Measurements from ENCODE around the gene KLK14.

Gene KLK14

DNA sequence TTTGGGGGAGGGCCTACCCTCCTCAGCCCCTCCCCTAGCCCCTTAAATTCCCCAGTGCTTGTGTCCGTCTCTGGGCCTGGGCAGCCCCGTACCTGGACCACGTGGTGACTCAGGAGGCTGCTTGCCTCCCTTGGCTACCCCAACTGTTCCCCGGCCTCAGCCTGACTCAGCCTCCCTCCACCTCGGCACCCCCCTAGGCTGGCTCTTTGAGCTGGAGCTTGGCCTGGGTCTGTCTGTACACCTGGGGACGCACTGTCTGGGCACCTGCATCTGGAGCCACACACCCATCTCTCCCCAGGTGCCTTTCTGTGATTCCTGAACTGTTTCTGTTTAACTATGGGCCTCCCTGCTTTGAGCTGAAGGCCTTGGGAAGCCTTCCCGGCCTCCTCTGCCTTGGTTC lies 1.8 kb upstream of the KLK14 start:
- no peak for DNase-seq (ENCODE audit: low read depth)

DNA sequence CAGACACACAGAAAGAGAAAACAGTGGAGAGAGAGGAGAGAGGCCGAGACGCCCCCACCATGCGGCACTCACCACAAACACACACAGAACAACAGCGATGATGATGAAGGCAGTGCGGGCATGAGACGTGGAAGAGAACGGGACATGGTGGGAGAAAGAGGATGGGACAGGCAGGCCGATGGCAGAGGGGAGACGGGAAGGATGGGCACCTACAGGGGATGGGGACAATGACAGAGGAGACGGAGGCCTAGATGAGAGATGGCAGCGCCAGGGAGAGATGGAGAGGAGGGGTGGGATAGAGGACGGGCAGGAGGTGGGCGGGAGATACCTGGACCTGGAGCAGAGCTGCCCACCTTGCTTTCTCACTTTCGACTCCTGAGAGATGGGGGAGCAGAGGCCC lies 1.1 kb upstream of the KLK14 start:
- no peak for DNase-seq (ENCODE audit: low read depth)

DNA sequence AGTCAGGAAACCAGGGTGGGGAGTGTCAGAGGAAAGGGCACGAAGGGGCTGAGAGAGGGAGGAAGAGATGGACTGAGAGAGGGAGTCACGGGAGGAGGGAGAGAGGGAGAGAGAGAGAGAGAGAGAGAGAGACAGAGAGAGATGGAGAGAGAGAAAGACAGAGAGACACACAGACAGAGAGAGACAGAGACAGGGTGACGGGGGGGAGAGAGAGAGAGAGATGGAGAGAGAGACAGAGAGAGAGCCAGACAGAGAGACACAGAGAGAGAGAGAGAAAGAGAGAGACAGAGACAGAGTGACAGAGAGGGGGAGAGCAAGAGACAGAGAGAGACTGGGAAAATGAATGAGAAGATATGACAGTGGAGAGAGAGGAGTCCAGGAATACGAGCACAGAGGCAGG lies 494 bp upstream of the KLK14 start:
- DNase-seq (ENCODE audit: low read depth): no peak

DNA sequence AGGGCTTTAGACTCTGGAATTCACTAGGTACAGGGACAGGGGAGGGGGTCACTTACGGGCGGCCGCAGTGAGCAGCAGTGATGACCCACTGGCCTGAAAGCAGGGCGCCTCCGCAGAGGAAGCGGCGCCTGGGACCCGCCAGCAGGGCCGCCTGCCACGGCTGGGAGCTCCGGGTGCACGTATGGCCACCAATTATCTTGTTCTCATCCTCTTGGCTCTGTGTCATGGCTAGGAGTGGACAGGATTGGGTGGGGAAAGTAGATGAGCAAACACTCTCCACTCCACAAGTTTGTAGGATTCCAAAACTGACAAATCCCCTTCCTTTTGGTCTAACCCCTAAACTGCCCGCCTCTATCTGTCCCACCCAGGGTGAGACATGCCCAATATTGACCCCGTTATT lies 1.2 kb downstream of the KLK14 start:
- DNase-seq (ENCODE audit: low read depth): no peak

DNA sequence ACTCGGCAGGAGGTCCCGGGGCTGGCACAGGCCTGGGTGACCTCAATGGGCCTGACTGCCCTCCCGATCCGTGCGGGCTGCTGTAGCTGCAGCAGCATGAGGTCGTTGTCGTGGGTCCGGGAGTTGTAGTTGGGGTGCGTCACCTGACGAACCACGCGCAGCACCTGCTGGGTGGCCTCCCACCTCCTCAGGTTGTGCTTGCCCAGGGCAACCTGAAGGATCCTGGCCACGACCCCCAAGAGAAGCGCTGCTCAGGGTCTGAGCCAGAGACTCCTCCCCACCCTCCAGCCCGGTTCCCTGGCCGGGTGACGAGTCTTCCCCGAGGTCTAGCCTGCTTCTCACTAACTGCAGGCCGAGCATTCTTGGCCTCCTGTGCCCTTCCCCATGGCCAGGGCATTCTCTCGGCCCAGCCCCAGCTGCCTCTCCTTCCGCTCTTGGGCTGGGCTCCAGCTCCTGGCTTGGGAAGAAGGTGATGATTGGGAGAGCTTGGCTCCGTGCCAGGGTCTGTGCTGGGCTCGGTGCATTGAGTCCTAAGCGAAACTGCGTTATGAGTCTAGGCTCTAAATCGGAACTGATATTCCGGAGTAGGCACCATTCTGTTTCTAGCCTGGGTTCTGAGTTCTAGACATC lies 3.1 kb downstream of the KLK14 start:
- DNase-seq (ENCODE audit: low read depth): no peak

DNA sequence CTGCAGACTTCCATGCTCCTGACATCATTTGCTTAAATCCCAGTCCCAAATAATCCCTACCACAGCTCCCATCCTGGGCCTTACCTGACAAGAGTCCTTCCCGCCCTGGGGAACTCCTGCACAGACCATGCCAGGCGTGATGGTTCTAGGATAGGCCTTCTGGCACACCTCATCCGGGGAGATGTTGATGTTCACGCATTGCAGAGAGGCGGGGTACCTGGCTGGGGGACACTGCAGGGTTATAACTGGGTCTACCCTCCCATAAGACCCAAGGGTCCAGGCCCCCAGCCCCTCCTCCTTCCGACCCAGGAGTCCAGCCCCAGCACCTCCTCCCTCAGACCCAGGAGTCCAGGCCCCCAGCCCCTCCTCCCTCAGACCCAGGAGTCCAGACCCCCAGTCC lies 4.0 kb downstream of the KLK14 start:
- DNase-seq (ENCODE audit: low read depth): no peak

DNA sequence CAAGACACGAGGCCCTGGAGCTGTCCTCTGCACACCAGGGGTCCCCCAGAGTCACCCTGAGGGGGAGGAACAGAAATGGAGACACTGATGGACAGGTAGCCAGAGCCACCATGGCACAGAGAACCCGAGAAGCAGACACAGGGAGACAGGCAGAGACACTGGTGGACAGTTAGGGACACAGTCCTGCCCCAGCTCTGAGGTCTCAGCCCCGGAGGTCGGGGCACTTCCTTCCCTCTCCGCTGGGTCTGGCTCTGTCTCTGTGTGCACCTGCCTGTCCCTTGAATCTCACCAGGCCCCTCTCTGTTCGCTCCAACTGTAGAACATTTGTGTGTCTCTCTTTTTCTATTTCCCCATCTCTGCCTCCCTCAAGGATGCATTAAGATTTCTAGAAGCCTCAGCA lies 4.6 kb downstream of the KLK14 start:
- DNase-seq (ENCODE audit: low read depth): no peak

DNA sequence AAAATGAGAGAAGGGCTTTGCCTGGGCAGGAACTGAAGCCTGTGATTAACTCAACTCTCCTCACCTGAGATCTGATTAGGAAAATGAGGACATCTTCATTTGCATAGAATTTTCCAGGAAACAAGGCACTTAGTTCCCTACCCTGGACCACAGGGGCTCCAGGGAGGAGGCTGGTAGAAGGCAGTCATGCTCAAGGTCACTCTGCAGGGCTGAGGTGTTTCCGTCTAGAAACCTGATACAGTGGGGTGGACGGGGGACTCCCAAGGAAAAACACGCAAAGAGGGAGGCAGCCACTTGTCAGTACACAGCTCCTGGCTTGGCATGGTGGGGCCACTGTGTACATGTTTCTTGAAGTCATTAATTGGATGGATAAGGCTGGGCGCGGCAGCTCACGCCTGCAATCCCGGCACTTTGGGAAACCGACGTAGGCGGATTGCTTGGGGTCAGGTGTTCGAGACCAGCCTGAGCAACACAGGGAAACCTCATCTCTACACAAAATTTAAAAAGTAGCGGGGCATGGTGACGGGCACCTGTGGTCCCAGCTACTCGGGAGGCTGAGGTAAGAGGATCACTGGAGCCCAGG lies 6.0 kb downstream of the KLK14 start:
- no peak for DNase-seq (ENCODE audit: low read depth)

DNA sequence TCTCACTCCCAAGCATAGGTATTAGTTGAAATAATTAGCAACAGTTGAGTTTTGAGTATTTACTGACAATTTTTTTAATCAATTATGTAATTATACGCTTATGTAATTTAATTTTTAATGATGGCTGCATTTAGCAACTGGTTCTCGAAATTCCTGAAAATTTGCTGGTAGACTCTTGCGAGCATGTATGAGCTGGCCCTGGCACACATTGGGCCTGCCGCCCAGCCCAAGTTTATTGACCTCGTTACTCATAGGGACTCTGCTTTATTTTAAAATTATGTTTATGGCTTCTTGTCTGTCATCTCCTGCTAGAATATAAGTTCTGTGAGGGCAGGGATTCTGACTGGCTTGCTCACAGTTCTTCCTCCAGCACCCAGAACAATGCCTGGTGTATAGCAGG lies 6.7 kb downstream of the KLK14 start:
- DNase-seq (ENCODE audit: low read depth): no peak

DNA sequence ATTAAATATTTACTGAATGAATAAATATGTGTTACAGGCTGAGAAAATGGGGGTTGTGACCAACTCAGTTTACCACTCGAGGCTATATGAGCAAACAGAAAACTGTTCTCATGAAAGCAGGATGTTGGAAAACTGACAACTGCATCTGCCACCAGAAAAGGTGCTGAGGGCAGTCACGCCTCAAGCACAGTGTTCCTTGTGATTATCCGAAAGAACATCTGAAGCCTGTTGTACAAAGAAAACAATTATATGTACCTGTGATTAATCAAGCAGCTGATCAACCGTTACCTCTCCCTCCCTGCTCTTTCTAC lies 11.6 kb downstream of the KLK14 start:
- no peak for DNase-seq (ENCODE audit: low read depth)

DNA sequence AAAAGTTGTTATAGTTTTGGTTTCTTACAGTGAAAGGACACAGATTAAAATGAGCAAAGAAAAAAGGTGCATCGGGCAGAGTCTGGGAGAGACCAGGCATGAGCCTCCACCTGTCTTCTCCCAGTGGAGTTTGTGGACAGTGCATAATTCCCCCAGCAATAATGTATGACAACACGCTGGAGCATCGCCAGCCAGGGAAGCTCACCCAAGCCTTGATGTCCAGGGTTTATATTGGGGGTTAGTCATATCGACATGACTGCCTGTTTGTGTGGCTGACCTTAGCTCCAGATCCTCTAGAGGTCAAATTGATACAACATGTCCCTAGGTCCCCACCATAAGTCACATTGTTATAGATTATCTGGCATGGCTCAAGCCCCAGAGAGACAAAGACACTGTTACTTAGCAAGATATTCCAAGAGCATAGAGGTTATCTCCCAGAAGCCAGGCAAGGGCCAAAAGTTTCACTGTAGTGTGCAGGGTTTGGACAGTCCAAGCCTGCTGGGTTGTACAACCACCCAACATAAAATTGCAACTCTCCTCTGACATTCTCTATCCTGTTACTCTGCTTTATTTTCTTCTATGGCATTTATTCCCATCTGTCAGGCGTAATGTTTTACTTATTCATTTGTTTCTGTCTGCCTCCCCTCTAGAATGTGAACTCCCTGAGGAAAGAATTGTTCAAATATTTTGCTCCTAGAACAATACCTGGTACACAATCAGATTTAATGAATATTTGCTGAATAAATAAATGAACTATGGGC lies 12.2 kb downstream of the KLK14 start:
- no peak for DNase-seq (ENCODE audit: low read depth)

DNA sequence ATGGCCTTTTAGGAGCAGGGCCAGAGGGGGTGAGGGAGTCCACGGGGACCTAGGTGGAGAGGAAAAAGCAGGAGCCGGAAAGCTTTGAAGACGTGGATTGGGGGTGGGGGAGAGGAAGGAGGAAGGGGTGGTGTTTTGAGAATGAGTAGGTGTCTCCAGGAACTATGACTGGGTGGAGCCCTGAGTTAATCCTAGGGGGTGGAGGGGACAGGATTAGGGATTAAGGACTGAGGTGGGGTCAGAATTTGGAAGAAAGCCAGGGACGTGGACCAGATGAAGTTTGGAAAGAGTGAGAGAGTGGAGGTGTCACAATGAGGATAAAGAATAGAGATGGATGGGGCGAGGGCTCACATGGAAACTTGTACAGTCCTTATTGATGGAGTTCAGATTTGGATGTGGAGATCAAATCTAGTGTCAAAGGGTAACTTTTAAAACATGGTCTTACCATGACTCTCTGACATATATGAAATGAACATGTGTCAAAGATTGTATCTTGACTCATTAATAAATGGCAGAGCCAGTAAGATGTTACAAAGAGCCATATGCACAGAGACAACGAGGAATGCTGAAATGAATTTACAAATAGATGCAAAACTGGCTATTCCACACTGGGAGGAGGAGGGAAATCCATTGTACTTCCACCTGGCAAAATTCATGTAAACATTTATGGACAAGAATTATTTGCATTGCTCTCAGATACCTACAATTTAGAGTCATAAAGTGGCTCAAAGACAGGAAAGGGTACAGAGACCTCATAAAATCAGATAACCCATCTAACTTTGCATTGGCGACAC lies 16.1 kb downstream of the KLK14 start:
- DNase-seq (ENCODE audit: low read depth): no peak

DNA sequence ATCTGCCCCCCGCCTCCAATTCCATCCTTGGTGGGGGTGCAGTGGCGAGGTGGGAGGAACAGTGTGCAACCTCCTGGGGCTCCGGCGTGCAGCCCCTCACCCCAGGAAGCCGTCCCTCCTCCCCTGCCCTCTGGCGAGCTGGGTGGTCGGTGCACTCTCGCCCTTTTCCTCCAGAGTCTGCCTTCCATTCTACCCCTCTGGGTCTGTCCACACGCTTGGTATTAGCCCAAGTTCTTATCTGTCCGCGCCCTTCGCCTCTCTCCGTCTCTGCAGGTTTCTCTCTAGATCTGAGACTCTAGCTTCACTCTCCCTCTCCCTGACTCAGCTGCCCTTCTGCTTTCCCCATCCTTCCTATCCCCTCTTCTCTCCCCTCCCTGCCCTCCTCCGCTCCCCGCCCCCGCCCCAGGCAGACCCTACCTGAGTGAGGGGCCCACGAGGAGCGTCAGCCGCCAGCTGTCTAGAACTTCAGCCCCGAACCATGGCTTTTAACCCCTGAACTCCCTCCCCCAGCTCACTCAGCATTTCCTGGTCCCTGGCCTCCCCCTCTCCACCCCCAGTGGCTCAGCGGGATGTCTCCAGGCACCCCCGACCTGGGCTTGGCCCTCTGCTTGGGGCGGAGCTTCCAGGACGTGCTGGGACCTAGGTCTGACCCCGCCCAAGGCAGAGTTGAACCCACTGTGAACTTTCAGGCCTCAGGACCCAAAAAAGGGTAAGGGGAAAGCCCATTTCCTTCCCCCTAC lies 17.3 kb downstream of the KLK14 start:
- DNase-seq (ENCODE audit: low read depth): no peak

DNA sequence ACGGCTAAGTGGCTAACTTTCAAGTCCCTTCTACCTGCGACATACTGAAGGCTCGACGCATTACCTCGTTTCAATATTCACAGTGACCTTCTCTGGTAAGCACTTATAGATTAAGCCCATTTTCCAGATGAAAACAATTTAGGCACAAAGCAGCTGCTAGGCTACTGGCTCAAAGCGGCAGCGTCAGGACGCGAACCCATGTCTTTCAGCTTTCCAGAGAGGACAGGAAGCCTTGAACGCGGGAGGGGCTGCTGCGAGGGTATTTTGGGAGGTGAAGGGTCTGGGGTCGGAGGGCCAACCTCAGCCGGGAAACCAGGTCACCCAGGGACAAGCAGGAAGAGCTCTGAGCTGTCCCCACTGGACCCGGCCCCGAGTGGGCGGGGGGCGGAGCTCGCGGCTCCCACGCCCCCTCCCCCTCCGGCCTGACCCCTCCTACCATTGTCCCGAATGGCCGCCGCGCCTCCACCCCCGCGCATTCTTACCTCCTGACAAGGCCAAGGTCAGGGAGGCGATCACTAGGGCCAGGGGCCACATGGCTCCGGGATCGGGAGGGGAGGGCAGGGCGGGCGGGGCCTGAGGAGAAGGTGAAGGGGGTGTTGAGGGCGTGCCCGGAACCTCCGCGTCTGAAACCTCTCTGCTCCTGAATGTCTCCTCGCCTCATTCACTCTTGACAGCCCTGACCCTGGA lies 18.0 kb downstream of the KLK14 start, which contains the start of gene KLK13:
KLK13 (minus strand) TSS at position 559 of the 687 bp plus-strand sequence; CDS start at position 534, 25 bp downstream.
- DNase-seq (ENCODE audit: low read depth): no peak

DNA sequence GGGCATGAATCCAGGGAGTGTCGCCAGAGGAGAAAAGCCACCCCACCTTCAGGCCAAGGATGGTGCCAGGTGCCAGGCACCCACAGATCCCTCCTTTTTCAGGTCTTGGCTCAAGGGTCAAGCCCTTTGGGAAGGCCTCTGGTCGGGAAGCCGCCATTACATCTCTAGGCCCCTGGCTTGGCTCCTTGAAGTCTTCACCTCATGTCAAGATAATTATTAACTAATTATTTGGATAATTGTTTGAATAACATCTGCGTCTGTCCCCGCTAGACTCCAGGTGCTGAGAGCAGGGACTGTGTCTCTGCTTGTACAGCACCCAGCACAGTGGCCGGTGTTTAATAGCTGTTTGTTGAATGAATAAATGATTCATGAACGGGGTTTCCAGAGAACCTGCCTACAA lies 19.0 kb downstream of the KLK14 start:
- no peak for DNase-seq (ENCODE audit: low read depth)

DNA sequence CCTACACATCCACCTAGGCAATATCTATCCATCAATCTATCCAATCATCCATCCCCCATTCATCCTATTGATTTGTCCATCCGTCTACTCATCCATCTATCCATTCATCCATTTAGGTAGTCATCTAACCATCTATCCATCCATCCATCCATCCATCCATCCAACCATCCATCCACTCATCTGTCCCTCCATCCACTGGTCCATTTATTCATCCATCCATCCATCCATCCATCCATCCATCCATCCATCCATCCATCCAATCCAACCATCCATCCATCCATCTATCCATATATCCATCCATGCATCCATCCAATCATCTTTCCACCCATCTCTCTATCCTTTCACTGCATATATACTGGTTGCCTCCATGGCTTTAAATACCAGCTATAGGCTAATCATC lies 21.7 kb downstream of the KLK14 start:
- no peak for DNase-seq (ENCODE audit: low read depth)

DNA sequence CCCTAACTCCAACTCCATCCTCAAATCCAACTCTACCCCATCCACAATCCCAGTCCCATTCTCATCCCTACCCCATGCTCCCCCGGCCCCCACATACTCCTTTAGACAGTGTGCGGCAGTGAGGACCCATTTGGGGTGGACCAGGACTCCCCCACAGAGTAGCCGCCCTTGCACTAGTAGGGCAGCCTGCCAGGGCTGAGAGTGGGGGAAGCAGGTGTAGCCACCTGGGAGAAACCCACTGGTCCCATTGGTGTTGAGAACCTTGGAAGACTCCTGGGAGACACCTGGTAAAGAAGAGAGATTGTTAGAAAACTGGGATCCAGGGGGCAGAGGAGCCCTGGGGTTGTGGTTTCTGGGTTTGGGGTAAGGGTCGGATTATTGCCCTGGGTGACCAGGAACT lies 22.4 kb downstream of the KLK14 start:
- no peak for DNase-seq (ENCODE audit: low read depth)

DNA sequence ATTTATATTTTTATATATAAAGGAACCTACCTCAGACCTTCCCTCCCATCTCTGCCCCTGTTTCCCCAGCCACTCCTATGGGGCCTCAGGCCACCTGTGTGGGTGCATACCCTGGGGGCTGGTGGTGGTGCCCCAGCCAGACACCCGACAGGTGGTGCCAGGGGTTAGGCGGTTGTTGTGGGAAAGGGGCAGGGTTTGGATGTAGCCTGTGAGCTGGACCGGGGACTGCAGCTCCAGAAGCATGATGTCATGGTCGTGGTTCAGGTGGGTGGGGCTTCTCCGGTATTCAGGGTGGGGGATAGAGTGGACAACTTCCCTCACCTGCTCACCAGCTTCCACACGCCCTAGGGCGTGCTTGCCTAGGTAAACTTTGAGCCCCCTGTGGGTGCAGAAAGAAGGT lies 23.0 kb downstream of the KLK14 start:
- DNase-seq (ENCODE audit: low read depth): no peak

DNA sequence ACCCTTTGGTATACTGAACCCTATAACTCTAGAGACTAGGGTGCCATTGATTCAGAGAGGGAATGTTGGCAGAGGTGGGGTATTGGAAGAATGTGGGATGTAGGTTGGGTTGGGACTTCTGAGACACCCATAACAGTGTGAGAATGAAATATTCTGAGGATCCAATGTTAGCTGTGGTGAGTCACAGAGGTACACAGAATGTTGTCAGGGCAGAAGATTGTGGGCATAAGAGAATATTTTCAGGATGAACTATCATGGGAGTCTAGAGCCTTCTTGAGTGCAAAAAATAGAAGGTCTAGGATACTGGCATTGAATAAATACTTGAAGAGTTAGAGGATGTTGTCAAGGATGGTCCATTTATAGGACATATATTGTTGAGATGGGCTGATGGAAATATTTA lies 26.8 kb downstream of the KLK14 start:
- no peak for DNase-seq (ENCODE audit: low read depth)

DNA sequence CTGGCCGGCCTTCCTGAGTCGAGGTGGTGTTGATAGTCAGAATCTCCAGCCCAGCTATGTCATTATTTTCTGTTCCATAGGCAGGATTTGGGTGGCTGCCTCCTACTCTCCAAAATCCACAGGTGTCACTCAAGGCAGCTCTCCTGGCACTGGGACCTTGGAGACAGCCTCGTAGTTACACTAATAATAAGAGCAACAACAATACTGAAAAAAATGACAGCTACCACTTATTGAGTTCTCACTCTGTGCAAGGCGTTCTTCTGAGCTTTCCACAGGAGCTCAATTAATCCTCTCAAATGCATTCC lies 35.7 kb downstream of the KLK14 start:
- no peak for DNase-seq (ENCODE audit: low read depth)

DNA sequence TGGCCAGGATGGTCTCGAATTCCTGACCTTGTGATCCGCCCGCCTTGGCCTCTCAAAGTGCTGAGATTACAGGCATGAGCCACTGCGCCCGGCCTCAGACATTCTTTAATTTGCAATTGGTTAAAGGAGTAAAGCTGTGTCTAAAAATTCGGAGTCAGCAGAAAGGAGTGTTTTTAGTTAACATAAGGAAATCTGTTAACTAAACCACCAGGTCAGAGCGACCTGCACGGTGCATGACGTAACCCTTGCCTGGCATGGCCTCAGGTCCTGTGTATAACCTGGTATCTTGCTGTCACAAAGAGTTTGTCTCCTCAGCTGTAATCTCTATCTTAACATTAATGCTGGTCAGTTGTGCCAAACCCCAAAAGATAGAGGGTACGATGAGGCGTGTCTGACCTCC lies 38.4 kb downstream of the KLK14 start:
- DNase-seq (ENCODE audit: low read depth): no peak

DNA sequence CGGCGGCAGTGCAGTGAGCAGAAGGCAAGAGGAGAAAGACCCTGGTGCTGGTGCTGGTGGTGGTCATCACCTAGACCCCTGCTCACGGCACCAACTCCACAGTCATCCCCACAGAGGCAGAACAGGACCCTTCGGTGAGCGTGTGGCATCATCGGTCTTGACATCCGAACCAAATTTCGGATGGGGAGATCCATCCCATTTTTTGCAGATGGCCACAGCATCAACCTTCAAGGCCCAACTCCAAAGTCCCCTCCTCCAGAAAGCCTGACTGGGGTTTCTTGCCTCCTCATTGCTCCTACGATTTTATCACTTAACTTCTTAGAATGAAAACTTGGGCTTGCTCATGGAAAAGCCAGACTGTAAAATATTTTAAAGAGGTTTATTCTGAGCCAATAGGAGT lies 39.2 kb downstream of the KLK14 start:
- DNase-seq (ENCODE audit: low read depth): no peak
